Heart right ventricle (tissue), 16 donors: Measurements from ENCODE around the gene MACROD2. TPM values are rescaled to one million over a fixed set of nuclear protein-coding genes. Genes with fewer than 3 reads are reported as not detected.

Experiments
- ATAC-seq, 8 donors: fragments of 200-7000 bp; cut with Tn5 transposase; one replicate each; pipeline ENCODE4 v1.9.1; 2020; ENCODE audit warnings: mild to moderate bottlenecking in 8 of 8, moderate library complexity in 8 of 8, moderate number of reproducible peaks in 1 of 8
- DNase-seq, 2 donors: peaks; one replicate each; pipeline ENCODE4 v3.0.0-alpha.2; 2020
- H3K27ac ChIP-seq, 10 donors: fragments of 200-600 bp; sonication (generic) in 2 of 10; one replicate each; pipeline versions ENCODE4 v1.5.0 to v1.8.0; 2020 to 2022; ENCODE audit warnings: mild to moderate bottlenecking in 3 of 10
- H3K27me3 ChIP-seq, 7 donors: fragments of 200-600 bp; one replicate each; pipeline ENCODE4 v1.8.0; 2021 to 2022; ENCODE audit warnings: mild to moderate bottlenecking in 2 of 7
- H3K36me3 ChIP-seq, 9 donors: fragments of 200-600 bp; sonication (generic) in 1 of 9; one replicate each; pipeline versions ENCODE4 v1.5.0 to v1.8.0; 2020 to 2022; ENCODE audit warnings: mild to moderate bottlenecking in 2 of 9
- H3K4me1 ChIP-seq, 9 donors: fragments of 200-600 bp; sonication (generic) in 1 of 9; one replicate each; pipeline versions ENCODE4 v1.5.0 to v1.8.0; 2020 to 2022; ENCODE audit warnings: mild to moderate bottlenecking in 4 of 9
- H3K4me3 ChIP-seq, 10 donors: fragments of 200-600 bp; sonication (generic) in 2 of 10; one replicate each; pipeline versions ENCODE4 v1.5.0 to v1.8.0; 2020 to 2022; ENCODE audit warnings: mild to moderate bottlenecking in 7 of 10, moderate library complexity in 2 of 10
- H3K9me3 ChIP-seq, 11 donors: fragments of 200-600 bp in 10 of 11; sonication (generic) in 2 of 11; one replicate each; pipeline versions ENCODE4 v1.5.0 to v1.8.0; 2013 to 2022; ENCODE audit warnings: mild to moderate bottlenecking in 2 of 11, control low read depth in 1 of 11, moderate library complexity in 1 of 11
- WGBS, 2 donors: extraction: QIAGEN DNeasy Blood & Tissue Kit; methylation state at CpG; one replicate each; pipeline ENCODE4 v1.1.7; 2013; ENCODE audit warnings: inconsistent platforms in 1 of 2; 5-methylcytosine and 5-hydroxymethylcytosine counted together
- intact Hi-C, 10 donors: fragments of 100-400 bp; cut with DNase I; formaldehyde crosslinking; loops; one replicate each; pipeline versions ENCODE4 v1.11.1 to v1.14.2; 2022
- polyA plus RNA-seq, 2 donors: library from polyadenylated mRNA; stranded (reverse); fragments of 200-250 nt; gene quantifications; one replicate each; pipeline ENCODE4 v1.2.3, GENCODE V29; 2013
- total RNA-seq, 10 donors: library from RNA; stranded (reverse); fragmentation: NEBNext Ultra II Directional in 3 of 10; extraction: Animal tissue kit (Norgen Biotek cat#: 25700) in 3 of 10; gene quantifications; one replicate each; pipeline versions ENCODE4 v1.2.1 to v1.2.4, GENCODE V29; 2021 to 2023
- TF ChIP-seq, protein P1 (sequence below), 9 donors: fragments of 200-600 bp; sonication (generic) in 2 of 9; IDR thresholded peaks; one replicate each; pipeline versions ENCODE4 v1.5.0 to v1.8.0; 2021 to 2022; ENCODE audit warnings: antibody characterized with exemption in 9 of 9, mild to moderate bottlenecking in 5 of 9, moderate library complexity in 1 of 9
- donor health status: Arrhythmogenic right ventricular cardiomyopathy.
- donor health status: ischemic (EF 13 %, LVEDD 7.1; RV severe dilation, severe dysfunction).
- donor health status: healthy with polysubstance abuse.
- donor health status: DM: no; HTN: yes; CAD: no.
- donor health status: DM: no; HTN: no; CAD: no.
- donor health status: ischemic (EF 25% LVEDD 6.9; RV normal size, moderate dysfunction).
- donor health status: ischemic (EF 25% LVEDD 5.7; RV mildly dilated, moderate dysfunction).
- donor health status: healthy.
- donor health status: DM: yes; HTN: yes; CAD: no.
- donor health status: Ischemic cardiomyopathy.
- donor health status: ischemic (EF 35%, LVEDD 5.7; RV mildly dilated, moderate dysfunction).
- donor health status: nonischemic (EF 11% LVEDD 7.7; RV severe dilation, severe dysfunction).
- donor health status: DM: yes; HTN: yes; CAD: no.
- donor health status: PGD.
- donor health status: ischemic (EF 29% LVEDD 5.4; RV normal size, mild dysfunction).
- donor health status: nonischemic (EF 23%, LVEDD 6.1; RV moderate dilation, normal function).

MACROD2 gene
- total and polyA plus RNA-seq, 12 donors = 0.28 to 6.4 (median 4.1) TPM

DNA sequence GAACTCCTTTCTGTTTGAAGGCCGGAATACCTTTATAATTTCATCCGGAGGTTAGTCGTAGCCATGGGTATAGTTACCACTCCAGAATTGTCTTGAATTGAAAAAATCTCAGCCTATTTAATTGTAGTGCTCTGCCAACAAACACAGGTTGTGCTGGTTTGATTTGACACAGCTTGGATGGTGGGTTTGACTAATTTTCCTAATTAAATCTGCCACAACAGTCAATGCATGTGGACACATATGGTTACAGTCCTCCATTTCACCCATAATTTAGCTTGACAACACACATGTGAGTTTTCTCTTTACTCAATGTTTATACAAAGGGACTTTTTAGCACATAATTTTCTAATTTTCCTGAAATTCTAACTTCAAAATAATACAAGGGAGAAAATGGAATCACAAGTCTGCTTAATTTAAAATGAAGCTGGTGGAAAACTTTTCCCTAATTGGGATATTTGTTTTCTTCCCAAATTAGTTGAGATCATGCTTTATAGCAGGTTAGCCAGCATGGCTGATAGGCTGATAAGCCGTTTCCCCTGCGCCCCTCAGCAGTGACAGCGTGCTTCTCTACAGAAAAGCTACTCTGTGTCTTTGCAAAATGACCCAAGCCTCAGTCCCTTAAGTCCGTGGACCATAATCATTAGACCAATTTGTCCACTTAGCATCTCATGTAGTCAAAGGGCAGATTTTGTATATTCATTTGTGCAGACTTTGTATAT, 805.5 kb downstream of the MACROD2 start:
- no peaks in the 10 kb centered on the region for H3K36me3 ChIP-seq
- no peaks in the 10 kb centered on the region for H3K27me3 ChIP-seq
- intact Hi-C loops = no loop called here

DNA sequence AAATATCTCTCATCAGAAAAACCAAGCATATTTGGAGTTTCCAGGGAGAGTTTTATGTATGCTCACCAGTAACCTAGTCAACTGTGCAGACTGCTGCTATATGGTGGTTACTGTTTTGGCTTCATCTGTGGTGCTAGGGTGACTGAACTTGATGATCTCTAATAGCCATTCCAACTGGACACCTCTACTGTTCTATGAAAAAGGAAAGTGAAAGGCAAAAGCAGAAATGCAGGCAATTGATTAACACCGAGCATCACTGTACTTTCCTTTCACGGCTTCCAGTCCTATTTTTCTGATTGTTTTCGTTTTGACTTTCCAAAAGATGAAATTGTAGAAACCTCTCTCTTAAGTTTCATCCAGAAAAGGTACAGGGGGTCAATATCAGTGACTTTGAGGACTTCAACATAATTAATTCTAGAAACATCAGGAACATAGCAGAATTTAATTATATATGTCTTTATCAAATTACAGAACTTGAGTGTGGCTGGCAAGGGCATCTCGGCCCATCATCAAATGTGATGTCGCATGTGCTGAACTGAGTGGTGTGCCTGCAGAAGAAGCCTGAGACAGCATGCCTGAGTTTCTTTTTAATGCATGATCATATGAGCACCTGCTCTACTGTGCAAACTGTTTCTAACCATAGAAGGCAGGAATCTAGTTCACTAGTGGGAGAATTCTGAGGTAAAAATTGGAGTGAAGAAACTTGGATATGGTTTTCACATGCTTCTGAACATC, 806.4 kb downstream of the MACROD2 start:
- Histone ChIP-seq H3K4me1 (no peaks in the 10 kb centered on the region), H3K4me3 (no peak overlapping the region), H3K36me3 (no peaks in the 10 kb centered on the region), H3K9me3 (peaks cover 0 to 15% (median 0%) of the 10 kb centered on the region in 11 donors), H3K27ac (no peak overlapping the region), H3K27me3 (no peaks in the 10 kb centered on the region)
- no peak for ATAC-seq
- intact Hi-C loops = no loop called here
- WGBS, 2 donors = 88 to 92% methylated on average over 5 of the region's 5 CpGs
- TF ChIP-seq, protein P1, sequence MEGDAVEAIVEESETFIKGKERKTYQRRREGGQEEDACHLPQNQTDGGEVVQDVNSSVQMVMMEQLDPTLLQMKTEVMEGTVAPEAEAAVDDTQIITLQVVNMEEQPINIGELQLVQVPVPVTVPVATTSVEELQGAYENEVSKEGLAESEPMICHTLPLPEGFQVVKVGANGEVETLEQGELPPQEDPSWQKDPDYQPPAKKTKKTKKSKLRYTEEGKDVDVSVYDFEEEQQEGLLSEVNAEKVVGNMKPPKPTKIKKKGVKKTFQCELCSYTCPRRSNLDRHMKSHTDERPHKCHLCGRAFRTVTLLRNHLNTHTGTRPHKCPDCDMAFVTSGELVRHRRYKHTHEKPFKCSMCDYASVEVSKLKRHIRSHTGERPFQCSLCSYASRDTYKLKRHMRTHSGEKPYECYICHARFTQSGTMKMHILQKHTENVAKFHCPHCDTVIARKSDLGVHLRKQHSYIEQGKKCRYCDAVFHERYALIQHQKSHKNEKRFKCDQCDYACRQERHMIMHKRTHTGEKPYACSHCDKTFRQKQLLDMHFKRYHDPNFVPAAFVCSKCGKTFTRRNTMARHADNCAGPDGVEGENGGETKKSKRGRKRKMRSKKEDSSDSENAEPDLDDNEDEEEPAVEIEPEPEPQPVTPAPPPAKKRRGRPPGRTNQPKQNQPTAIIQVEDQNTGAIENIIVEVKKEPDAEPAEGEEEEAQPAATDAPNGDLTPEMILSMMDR (IDR thresholded peaks at IDR 0.05) = no peak
- DNase-seq = no peak

More for the DNA sequence above, 805.5 kb downstream of the MACROD2 start:
- DNase-seq (no peak), ATAC-seq (no peak)
- H3K27ac ChIP-seq = no peak overlapping the region
- peaks cover 0 to 6% (median 0%) of the 10 kb centered on the region in 11 donors for H3K9me3 ChIP-seq
- 70 to 74% methylated on average over 7 of the region's 7 CpGs for WGBS, 2 donors
- no peaks in the 10 kb centered on the region for H3K4me1 ChIP-seq
- no peak overlapping the region for H3K4me3 ChIP-seq
- TF ChIP-seq, protein P1 (IDR thresholded peaks at IDR 0.05) = no peak

DNA sequence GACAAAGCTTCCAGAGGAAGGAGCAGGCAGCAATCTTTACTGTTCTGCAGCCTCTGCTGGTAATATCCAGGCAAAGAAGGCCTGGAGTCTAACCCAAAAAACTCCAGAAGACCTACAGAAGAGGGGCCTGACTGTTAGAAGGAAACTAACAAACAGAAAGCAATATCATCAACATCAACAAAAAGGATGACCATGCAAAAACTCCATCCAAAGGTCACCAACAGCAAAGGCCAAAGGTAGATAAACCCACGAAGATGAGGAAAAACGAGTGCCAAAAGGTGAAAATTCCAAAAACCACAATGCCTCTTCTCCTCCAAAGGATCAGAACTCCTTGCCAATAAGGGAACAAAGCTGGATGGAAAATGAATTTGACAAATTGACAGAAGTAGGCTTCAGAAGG, 811.9 kb downstream of the MACROD2 start:
- H3K36me3 ChIP-seq = no peaks in the 10 kb centered on the region
- H3K27me3 ChIP-seq = no peaks in the 10 kb centered on the region
- peaks cover 0 to 53% (median 3%) of the 10 kb centered on the region in 11 donors for H3K9me3 ChIP-seq
- no peak for DNase-seq
- no peak overlapping the region for H3K4me3 ChIP-seq
- H3K27ac ChIP-seq = no peak overlapping the region
- no peak for ATAC-seq
- H3K4me1 ChIP-seq = no peaks in the 10 kb centered on the region
- intact Hi-C loops = no loop called here
- WGBS, 2 donors = 72 to 89% methylated on average over 2 of the region's 2 CpGs
- TF ChIP-seq, protein P1 (IDR thresholded peaks at IDR 0.05) = no peak

- Histone ChIP-seq H3K36me3 (no peaks in the 10 kb centered on the region), H3K27ac (no peak overlapping the region), H3K27me3 (no peaks in the 10 kb centered on the region), H3K4me1 (no peaks in the 10 kb centered on the region), H3K9me3 (peaks cover 0 to 35% (median 2%) of the 10 kb centered on the region in 11 donors), H3K4me3 (no peak overlapping the region)
- 86 to 91% methylated on average over 2 of the region's 2 CpGs for WGBS, 2 donors
- intact Hi-C loops = no loop called here
- ATAC-seq (no peak), DNase-seq (no peak)
- TF ChIP-seq, protein P1 (IDR thresholded peaks at IDR 0.05) = no peak
These were observed 820.0 kb downstream of the MACROD2 start for GRCh38 chr20:14815340-14815739.
